GM18951 (cell line): ENCODE results near the gene ZNF717.
A peak's percentile ranks its signal among the peaks of the same experiment; 100 is the strongest.
"Not testable (repeated sequence)": the region's sequence is repeated elsewhere in the genome, so short reads cannot be mapped to it uniquely, and the experiment has no call there.

ENCODE experiments used
- POLR2A ChIP-seq: IDR thresholded peaks from 4 replicates; pipeline ENCODE4 v1.6.1; 2011; ENCODE audit warnings: mild to moderate bottlenecking; ENCODE audit not compliant: insufficient read length, insufficient read depth; ENCODE audit errors: extremely low read depth
- in situ Hi-C: fragments of 300-500 bp; cut with MboI; formaldehyde crosslinking; loops from one replicate; pipeline ENCODE4 v1.12.0; 2022; ENCODE audit warnings: low sequenced_read_pairs, mixed read lengths, inconsistent platforms; ENCODE audit not compliant: unreplicated experiment

Gene ZNF717

DNA sequence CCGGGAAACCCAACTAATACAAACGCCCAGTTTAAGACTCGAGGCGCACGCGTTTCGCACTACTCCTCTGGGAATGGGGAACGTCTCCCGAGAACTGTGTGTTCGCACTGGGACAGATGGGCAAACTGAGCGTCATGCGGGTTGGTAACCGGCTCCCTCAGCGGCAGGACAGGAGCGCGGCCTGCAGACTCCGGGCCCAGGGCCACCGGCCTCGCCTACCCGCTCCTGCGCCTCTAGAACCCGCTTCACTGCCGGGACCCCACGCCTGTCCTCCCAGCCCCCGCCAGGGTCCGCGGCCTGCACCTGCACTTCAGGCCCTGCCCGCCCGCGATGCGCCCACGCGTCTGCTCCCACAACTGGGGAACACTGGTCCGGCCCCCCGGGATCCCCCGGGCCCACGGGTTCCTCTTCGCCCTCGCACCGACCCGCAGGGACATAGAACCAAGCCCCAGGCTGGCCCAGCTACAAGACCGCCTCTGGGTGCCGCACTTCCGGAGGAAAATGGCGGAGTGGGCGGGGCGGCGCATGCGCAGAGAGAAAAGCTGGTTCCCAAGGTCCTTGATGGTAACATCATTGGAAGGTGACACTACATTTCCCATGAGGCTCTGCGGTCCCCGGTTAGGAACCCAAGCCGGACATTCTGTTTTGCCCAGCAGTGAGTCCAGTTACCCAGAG lies at the start of gene ZNF717:
TSS of gene ZNF717 (minus strand) at position 469 of the 675 bp plus-strand sequence. CDS start 2,187 bp downstream, outside the sequence.
- in situ Hi-C loops: not testable (repeated sequence)
- TF ChIP-seq POLR2A: peak; percentile 56

DNA sequence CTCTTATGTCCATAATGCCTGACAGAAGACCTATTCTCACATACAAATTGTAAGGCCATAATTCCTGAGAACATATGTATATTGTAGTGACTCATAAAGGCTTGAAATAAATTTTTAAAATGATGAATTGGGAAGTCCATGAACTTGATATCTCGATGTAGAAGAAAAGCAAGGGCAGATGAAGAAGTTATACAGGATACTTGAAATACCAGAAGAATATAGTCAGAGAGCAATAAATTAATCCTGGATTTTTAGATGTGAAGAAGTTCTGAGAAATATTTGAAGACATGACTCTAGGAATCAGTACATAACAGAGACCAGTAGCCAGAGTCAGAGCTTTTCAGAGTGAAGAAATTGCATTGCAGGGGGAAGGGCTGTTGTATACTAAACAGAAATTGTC lies 45.7 kb upstream of the ZNF717 start:
- in situ Hi-C loops: not testable (repeated sequence)

- in situ Hi-C loops: not testable (repeated sequence)
These were observed 32.7 kb upstream of the ZNF717 start for GRCh38 chr3:75818019-75818418.

DNA sequence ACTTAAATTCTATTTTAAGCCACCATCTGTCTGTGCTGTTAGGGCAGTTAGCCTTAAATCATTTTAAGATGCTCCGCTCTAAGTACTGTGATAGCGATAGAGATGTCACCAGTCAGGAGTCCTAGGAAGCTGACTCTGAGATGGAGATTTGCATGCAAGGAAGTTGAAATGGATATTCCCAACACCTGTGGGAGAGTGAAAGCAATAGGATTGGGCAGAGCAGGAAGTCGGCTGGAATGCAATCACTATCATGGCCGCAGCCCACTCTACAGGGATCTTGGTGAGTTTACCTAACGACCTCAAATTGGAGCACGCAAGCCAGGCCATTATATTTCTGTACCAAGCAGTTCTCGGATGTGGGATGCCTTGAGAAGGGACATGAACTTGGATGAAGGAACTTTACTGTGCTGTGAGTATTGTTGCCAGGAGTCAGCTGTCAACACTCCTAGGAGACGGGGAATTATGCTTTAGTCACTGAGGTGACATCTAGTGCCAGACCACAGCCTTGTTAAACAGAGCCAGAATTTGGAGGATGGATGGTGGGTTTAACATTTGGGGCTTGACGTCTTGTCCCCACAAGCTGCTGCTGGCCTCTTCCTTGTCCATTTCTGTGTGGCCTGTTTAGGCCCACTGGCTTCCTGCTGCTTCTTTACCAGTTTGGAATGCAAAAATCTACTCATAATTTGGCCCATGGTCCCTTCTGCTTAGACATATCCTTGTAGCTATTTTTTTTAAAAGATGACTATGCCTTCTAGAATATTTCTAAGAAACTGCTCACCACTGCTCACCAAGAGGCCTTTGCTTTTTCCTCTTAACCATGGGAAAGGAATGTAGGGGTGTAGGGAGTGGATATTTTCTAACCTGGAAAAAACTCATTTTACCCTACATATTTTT lies 31.2 kb upstream of the ZNF717 start:
- in situ Hi-C loops: not testable (repeated sequence)

- TF ChIP-seq POLR2A: no peak
- in situ Hi-C loops: no loop called here
These were observed 29.4 kb upstream of the ZNF717 start for GRCh38 chr3:75814797-75815196.

GRCh38 chr3:75782506-75782905 lies 2.8 kb downstream of the ZNF717 start:
- no peak for TF ChIP-seq POLR2A
- in situ Hi-C loops: no loop called here

- in situ Hi-C loops: no loop called here
- TF ChIP-seq POLR2A: no peak
These were observed 4.1 kb downstream of the ZNF717 start for GRCh38 chr3:75781079-75781745.

- in situ Hi-C loops: not testable (repeated sequence)
These were observed 7.6 kb downstream of the ZNF717 start for GRCh38 chr3:75777742-75778141.

DNA sequence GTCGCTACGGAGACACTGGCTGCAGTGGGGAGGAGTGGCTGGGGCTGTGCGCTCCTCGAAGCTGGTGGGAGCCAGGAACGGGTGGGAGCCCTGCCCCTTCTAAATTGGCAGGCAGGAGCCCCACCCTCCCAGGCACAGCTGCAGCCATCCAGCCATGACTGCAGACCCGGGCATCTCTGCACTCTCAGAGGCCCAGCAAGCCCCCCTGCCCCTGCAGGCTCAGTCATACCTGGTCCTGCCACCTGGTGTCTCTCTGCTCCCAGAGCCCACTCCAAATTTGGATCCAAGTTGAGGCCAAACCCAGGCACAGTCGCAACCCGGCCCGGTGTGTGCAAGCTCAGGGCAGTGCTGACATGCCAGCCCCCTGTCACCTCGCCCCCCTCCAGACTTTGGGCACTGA lies 13.7 kb downstream of the ZNF717 start:
- in situ Hi-C loops: not testable (repeated sequence)

GRCh38 chr3:75768303-75769017 lies 16.9 kb downstream of the ZNF717 start:
- TF ChIP-seq POLR2A: no peak
- in situ Hi-C loops: no loop called here

DNA sequence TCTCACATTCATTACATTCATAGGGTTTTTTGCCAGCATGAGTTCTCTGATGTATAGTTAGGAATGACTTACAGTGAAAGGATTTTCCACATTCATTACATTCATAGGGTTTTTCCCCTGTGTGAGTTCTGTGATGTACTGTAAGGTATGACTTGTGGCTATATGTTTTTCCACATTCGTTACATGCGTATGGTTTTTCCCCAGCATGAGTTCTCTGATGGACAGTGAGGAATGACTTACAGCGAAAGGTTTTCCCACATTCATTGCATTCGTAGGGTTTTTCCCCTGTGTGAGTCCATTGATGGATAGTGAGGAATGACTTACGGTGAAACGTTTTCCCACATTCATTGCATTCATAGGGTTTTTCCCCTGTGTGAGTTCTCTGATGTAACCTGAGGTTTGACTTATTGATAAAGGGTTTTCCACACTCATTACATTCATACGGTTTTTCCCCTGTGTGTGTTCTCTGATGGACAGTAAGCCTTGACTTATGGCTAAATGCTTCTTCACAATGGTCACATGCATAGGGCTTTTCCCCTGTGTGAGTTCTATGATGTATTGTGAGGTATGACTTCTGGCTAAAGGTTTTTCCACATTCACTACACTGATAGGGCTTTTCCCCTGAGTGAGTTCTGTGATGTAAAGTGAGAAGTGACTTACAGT lies 47.4 kb downstream of the ZNF717 start:
- no peak for TF ChIP-seq POLR2A

DNA sequence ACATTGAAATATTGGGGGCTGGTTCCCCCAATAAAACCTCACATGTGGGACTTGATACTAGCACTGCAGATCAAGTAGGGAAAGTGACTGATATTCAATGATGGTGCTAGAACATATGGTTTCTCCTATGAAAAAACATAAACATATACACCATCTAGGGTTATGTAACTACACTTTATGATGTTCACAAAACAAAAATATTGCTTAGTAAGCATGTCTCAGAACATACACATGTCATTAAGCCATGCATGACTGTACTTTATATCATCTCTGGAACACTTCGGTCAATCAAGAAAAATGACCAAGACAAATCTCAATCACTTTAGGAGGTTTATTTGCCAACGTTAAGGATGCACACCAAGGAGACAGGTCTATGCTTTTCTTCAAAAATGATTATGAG lies 57.4 kb downstream of the ZNF717 start:
- no peak for TF ChIP-seq POLR2A
- in situ Hi-C loops: no loop called here

More for the DNA sequence above, 47.4 kb downstream of the ZNF717 start:
- in situ Hi-C loops: no loop called here

GRCh38 chr3:75692061-75692460 lies 93.3 kb downstream of the ZNF717 start:
- in situ Hi-C loops: no loop called here
- TF ChIP-seq POLR2A: no peak
